Activated CD8-positive, alpha-beta memory T cell treated with anti-CD3 and anti-CD28 coated beads, Interleukin-2, amount 50 U/mL, for 4 hours (primary cell): ENCODE results near the gene CCDC149.

Experiments used
- DNase-seq: peaks from one replicate; pipeline ENCODE4 v3.0.0-alpha.2; 2020

Gene CCDC149

GRCh38 chr4:24799196-24799543, 113.7 kb downstream of the CCDC149 start:
- no peak for DNase-seq

- no peak for DNase-seq
Observed at GRCh38 chr4:24798036-24798610, 114.7 kb downstream of the CCDC149 start.

GRCh38 chr4:24796620-24797019, 116.2 kb downstream of the CCDC149 start:
- DNase-seq = no peak

- DNase-seq = no peak
Observed at GRCh38 chr4:24795666-24796381, 117.0 kb downstream of the CCDC149 start.

GRCh38 chr4:24794916-24795665, 117.8 kb downstream of the CCDC149 start, which contains the start of gene SOD3:
Gene SOD3 (plus strand): TSS chr4:24795573. CDS start chr4:24799522, 3,949 bp downstream.
- DNase-seq = no peak

GRCh38 chr4:24794480-24794879, 118.4 kb downstream of the CCDC149 start:
- DNase-seq = no peak

GRCh38 chr4:24794051-24794450, 118.8 kb downstream of the CCDC149 start:
- no peak for DNase-seq

GRCh38 chr4:24793219-24794005, 119.4 kb downstream of the CCDC149 start:
- no peak for DNase-seq

- DNase-seq = no peak
Observed at GRCh38 chr4:24792552-24792951, 120.3 kb downstream of the CCDC149 start.

- DNase-seq = no peak
Observed at GRCh38 chr4:24791043-24791442, 121.8 kb downstream of the CCDC149 start.

GRCh38 chr4:24783506-24783905, 129.3 kb downstream of the CCDC149 start:
- DNase-seq = no peak

GRCh38 chr4:24781999-24782745, 130.7 kb downstream of the CCDC149 start:
- no peak for DNase-seq

- no peak for DNase-seq
Observed at GRCh38 chr4:24780936-24781495, 131.8 kb downstream of the CCDC149 start.

GRCh38 chr4:24778464-24779225, 134.2 kb downstream of the CCDC149 start:
- no peak for DNase-seq

- no peak for DNase-seq
Observed at GRCh38 chr4:24777536-24778463, 135.0 kb downstream of the CCDC149 start.

GRCh38 chr4:24775750-24776149, 137.1 kb downstream of the CCDC149 start:
- DNase-seq = no peak

- DNase-seq = no peak
Observed at GRCh38 chr4:24775032-24775605, 137.7 kb downstream of the CCDC149 start.

GRCh38 chr4:24774452-24774851, 138.4 kb downstream of the CCDC149 start:
- no peak for DNase-seq

- no peak for DNase-seq
Observed at GRCh38 chr4:24772952-24773351, 139.9 kb downstream of the CCDC149 start.
